Glomerular visceral epithelial cell (primary cell): ENCODE results near the gene ZNF343.
"Not testable (repeated sequence)": the region's sequence is repeated elsewhere in the genome, so short reads cannot be mapped to it uniquely, and the experiment has no call there.

Experiments
- DNase-seq: peaks from one replicate; pipeline ENCODE4 v3.0.0-alpha.2; 2016; ENCODE audit errors: extremely low spot score

ZNF343 gene

GRCh38 chr20:2508631-2509467 lies at the start of gene ZNF343:
TSS of gene ZNF343 (minus strand) at chr20:2508915. CDS start at chr20:2493895, 15,020 bp downstream.
- DNase-seq = peak; percentile 82

- DNase-seq = no peak
Measured at GRCh38 chr20:2557873-2558580, 49.3 kb upstream of the ZNF343 start.

GRCh38 chr20:2545594-2545993 lies 36.9 kb upstream of the ZNF343 start:
- no peak for DNase-seq

- DNase-seq = no peak
Measured at GRCh38 chr20:2544211-2544610, 35.5 kb upstream of the ZNF343 start.

GRCh38 chr20:2542361-2542760 lies 33.6 kb upstream of the ZNF343 start:
- DNase-seq = no peak

GRCh38 chr20:2541940-2542339 lies 33.2 kb upstream of the ZNF343 start:
- DNase-seq = no peak

- no peak for DNase-seq
Measured at GRCh38 chr20:2538931-2539720, 30.4 kb upstream of the ZNF343 start.

GRCh38 chr20:2538356-2538755 lies 29.6 kb upstream of the ZNF343 start:
- DNase-seq = no peak

GRCh38 chr20:2537101-2537500 lies 28.4 kb upstream of the ZNF343 start:
- no peak for DNase-seq

GRCh38 chr20:2536560-2536986 lies 27.9 kb upstream of the ZNF343 start, which contains the start of gene TMC2:
TSS of gene TMC2 (plus strand) at chr20:2536573. CDS start at chr20:2536622, 49 bp downstream.
- DNase-seq = no peak

GRCh38 chr20:2535711-2536559 lies 27.2 kb upstream of the ZNF343 start:
- DNase-seq = no peak

GRCh38 chr20:2533118-2533517 lies 24.4 kb upstream of the ZNF343 start:
- no peak for DNase-seq

GRCh38 chr20:2528671-2529271 lies 20.1 kb upstream of the ZNF343 start:
- DNase-seq = no peak

- DNase-seq = no peak
Measured at GRCh38 chr20:2527762-2528161, 19.0 kb upstream of the ZNF343 start.

GRCh38 chr20:2526218-2526583 lies 17.5 kb upstream of the ZNF343 start:
- DNase-seq = not testable (repeated sequence)

GRCh38 chr20:2524709-2525506 lies 16.2 kb upstream of the ZNF343 start:
- DNase-seq = peak; percentile 65

- DNase-seq = peak; percentile 82
Measured at GRCh38 chr20:2523919-2524708, 15.4 kb upstream of the ZNF343 start.

- not testable (repeated sequence) for DNase-seq
Measured at GRCh38 chr20:2522826-2523429, 14.2 kb upstream of the ZNF343 start.
